ENCODE results near the gene CAMK2D.

The CAMK2D gene

GRCh38 chr4:113564493-113564892, 197.0 kb downstream of the CAMK2D start:
- DNase-seq (ENCODE audit: low spot score), result no peak

- no peak for DNase-seq (ENCODE audit: low spot score)
Observed at GRCh38 chr4:113563691-113564378, 197.7 kb downstream of the CAMK2D start.

- DNase-seq (ENCODE audit: low spot score), result no peak
Observed at GRCh38 chr4:113561758-113562157, 199.8 kb downstream of the CAMK2D start.

- no peak for DNase-seq (ENCODE audit: low spot score)
Observed at GRCh38 chr4:113561092-113561491, 200.4 kb downstream of the CAMK2D start.

DNA sequence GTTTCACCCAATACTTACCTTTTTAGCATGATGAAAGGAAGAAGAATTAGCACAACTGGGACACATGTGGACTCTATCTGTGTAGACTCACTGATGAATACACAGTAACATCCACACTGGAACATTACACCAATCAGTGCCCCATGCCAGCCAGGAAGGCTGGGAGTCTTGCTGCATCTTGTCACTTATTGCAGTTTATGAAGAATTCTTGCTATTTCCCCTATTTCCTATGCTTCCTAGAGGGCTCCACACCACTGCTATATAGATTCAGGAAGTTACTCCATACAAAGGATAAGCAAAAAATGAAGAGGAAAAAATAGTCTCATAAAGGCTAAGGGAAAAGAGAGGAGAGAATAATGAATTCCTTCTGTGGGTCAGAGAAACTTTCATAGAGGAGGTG, 201.0 kb downstream of the CAMK2D start:
- DNase-seq (ENCODE audit: low spot score), result no peak

DNA sequence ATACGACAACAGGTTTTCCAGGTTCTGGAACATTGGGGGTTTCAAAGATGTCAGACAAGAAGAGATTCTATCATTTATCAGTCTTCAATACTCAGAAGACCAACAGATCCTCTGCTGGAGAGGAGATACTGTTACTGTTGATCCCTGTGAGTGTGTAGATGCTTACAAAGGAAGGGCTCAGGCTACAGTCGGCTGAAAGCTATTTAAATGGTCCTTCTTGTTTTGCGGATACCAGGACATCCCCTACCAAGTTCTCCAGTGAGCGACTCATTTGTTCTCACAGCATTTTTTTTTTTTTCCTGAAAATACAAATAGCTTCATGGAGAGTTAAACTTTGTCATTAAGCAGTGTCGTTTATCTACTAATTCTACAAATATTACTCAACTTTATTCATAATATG, 201.6 kb downstream of the CAMK2D start:
- no peak for DNase-seq (ENCODE audit: low spot score)

DNA sequence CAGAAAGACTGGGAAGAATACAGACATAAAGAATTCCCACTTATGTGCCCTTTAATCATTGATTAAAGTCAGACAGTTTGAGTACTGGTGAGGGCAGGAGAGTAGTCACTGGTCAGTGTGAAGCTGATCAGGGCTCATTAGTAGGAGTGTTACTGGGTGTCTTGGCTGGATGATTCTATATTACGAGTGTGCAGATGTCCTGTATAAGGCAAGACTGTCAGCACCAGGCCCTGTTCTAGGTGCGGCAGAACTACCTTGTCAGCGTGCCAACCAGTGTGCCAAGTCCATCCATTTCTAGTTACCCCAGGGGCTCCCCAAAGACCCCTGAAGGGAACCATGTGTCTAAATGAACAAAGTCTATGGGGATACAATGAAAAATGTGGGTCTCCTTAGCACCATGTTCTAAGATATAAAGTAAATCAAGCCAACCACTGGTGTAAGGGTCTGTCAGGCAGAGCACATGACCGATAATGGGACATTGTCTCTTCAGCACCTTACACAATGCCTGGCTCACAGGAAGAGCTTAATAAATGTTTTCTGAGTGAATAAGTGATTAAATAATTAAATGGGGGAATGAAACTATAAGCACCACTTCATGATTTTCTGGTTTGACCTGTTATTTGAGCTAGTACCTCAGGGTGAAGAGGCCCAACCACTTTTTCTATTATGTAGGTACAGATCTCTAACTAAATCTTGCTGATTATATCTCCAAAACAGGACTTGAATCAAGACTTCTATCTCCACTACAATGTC, 205.0 kb downstream of the CAMK2D start:
- DNase-seq (ENCODE audit: low spot score), result no peak

- peak; percentile 18 for DNase-seq (ENCODE audit: low spot score)
Observed at GRCh38 chr4:113555868-113556267, 205.7 kb downstream of the CAMK2D start.

- DNase-seq (ENCODE audit: low spot score), result no peak
Observed at GRCh38 chr4:113553082-113553481, 208.5 kb downstream of the CAMK2D start.

DNA sequence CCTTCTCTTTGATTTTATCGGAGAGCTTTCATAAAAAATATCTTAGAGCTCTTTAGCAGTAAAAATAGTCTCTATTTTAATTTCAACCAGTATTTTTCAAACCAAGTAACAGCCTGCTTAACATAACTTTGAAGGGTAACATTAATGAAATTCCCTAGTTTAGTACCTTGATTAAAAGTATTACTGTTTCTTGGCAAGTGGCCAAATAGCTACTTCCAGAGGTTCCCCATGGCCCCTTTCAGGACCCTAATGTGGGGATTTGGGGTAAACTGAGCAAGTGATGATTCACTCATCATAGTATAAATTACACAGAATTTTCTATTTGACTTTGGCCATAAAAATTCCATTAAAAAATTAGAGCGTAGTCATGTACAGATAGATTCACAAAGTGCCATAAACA, 211.0 kb downstream of the CAMK2D start:
- DNase-seq (ENCODE audit: low spot score), result no peak

- DNase-seq (ENCODE audit: low spot score), result no peak
Observed at GRCh38 chr4:113548303-113548702, 213.2 kb downstream of the CAMK2D start.

DNA sequence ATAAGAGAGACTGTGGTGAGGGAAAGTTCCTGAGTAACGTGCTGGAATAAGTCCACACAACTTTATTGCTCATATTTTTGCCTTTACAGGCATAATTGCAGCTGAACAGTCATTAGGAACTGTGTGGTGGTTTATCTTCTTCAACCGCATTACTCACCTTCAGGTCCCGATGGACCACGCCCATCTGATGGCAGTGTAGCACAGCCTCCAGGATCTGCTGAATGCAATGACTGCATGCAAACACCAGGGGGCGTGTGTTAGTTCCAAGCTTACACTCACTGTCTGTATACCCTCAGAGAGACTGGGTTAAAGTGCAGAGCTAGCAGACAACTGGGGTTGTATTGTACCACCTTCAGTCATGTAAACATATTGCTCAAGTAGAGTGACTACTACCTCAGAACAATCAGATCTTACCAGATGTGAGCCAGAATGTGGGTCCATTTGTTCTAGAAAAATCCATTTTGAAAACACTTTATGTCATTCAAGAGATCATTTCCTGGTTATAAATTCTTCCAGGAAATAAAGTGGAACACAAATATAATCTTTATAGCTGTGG, 214.0 kb downstream of the CAMK2D start:
- DNase-seq (ENCODE audit: low spot score), result peak; percentile 91

GRCh38 chr4:113541933-113542332, 219.6 kb downstream of the CAMK2D start:
- peak; percentile 15 for DNase-seq (ENCODE audit: low spot score)

DNA sequence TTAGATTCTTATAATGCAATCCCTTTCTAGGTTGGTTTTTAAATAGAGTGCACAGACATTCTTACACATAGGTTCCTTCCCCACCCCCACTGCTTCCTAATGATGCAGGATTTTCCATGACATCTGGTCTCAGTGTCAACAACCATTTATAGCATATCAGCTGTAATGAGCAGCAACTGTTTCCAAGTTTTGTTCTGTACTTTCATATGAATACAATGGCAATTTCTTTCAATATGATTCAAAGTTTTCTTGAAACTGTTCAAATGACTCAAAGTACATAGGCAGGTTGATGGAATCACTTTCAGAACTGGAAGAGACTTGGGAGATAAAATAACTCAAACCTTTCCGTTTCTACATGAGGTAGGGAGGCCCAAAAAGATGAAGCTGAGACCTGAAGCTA, 220.7 kb downstream of the CAMK2D start:
- no peak for DNase-seq (ENCODE audit: low spot score)

- DNase-seq (ENCODE audit: low spot score), result no peak
Observed at GRCh38 chr4:113539408-113539807, 222.1 kb downstream of the CAMK2D start.

- DNase-seq (ENCODE audit: low spot score), result peak; percentile 48
Observed at GRCh38 chr4:113537628-113538027, 223.9 kb downstream of the CAMK2D start.

GRCh38 chr4:113537203-113537602, 224.3 kb downstream of the CAMK2D start:
- DNase-seq (ENCODE audit: low spot score), result no peak

- no peak for DNase-seq (ENCODE audit: low spot score)
Observed at GRCh38 chr4:113534711-113535110, 226.8 kb downstream of the CAMK2D start.

DNA sequence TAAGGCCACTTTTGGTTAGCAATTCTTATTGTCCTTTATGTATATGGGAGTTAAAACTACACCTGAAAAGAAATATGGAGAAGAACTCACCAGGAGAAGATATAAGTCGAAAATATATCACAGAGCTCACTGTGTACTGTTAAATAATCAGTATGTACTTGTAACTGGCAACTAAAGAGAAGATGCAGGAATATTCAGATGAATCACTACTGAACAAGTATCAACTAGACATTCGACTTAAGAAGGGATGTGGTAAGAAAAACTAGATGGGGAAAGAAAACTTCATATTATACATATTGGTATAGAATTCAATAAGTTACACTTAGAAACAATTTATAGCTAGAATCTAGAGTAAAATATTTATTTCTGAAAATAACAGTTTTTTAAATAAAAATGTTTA, 230.0 kb downstream of the CAMK2D start:
- no peak for DNase-seq (ENCODE audit: low spot score)

- no peak for DNase-seq (ENCODE audit: low spot score)
Observed at GRCh38 chr4:113528395-113528794, 233.1 kb downstream of the CAMK2D start.

GRCh38 chr4:113525521-113525920, 236.0 kb downstream of the CAMK2D start:
- no peak for DNase-seq (ENCODE audit: low spot score)

DNA sequence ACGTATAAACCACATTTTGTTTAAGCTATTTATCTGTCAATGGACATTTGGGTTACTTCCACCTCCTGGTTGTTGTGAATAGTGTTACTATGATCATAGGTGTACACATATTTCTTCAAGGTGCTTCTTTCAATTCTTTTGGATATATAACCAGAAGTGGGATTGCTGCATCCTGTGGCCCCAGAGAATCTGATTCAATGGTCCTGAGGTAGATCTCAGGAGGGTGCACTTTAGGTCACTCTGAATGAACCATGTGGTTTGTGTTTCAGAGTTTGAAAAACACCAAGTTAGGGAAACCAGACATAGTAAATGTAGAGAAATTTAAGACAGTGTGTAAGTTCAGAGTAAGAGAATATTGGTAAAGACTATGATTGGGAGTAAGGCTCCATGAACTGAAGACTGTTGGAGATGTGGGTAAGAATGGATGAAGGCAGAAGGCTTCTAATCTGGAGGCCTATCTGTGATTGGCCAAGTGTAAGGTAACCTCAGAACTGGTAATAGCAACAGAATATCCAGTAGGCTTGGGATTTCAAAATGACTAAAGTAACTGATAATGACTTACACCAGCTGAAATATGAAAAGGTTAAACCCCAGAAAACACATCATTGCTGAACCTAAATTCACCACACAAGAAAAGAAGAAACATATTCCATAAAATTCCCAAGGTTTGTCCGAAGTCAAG, 236.9 kb downstream of the CAMK2D start:
- no peak for DNase-seq (ENCODE audit: low spot score)

DNA sequence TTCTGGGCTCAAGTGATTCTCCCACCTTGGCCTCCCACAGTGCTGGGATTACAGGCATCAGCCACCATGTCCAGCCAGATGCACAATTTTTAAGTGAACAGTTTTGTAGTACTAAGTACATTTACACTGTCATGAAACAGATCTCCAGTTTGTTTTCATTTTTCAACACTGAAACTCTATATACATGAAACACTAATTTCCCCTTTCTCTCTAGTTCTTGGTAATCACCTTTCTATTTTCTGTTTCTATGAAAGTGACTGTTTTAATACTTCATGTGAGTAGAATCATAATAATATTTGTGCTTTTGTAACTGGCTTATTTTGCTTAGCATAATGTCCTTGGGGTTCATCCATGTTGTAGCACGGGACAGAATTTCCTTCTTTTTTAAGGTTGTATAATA, 237.4 kb downstream of the CAMK2D start:
- DNase-seq (ENCODE audit: low spot score), result no peak
